Measurements from ENCODE around the gene MDGA2. TPM values are rescaled to one million over a fixed set of nuclear protein-coding genes. Genes with fewer than 3 reads are reported as not detected.

The MDGA2 gene
- total and polyA plus RNA-seq, 8 donors, result 0.14 to 2.9 TPM; not detected in 6

DNA sequence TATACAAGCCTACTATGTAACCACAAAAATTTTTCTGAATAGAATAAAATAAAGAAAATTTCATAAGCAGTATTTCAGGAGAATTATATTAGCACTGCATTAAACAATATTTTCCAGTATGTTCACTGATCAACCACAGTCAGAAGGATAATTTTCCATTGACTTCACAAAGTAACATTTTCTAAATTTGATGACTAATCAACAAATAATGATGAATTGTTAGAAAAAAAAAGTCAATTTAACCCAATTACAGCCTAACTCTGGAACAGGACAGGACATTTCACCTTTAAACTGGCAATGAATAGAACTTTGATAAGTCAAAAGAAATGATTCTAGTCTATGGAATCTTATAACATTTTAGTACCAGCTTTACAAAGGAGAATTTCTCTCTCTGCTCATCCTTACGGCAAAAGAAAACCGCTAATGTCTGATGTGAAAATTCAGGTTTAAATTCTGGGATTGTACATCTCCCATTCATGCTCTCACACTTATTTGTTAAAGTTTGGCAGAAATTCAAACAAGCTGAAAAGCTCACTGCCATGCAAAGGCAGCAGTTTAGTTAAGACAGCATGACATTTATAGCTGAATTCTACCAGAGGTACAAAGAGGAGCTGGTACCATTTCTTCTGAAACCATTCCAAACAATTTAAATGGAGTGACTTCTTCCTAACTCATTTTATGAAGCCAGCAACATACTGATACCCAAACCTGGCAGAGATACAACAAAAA lies 84.5 kb downstream of the MDGA2 start:
- no peaks in the 10 kb centered on the region for H3K36me3 ChIP-seq
- no peak for DNase-seq
- intact Hi-C loops (cut with DNase I; ENCODE audit: low total_unique reads), result no loop called here
- 38 to 43% (median 41%) methylated on average over 2 of the region's 2 CpGs for WGBS, 5 donors
- H3K27me3 ChIP-seq, result no peaks in the 10 kb centered on the region
- H3K9me3 ChIP-seq, result no peaks in the 10 kb centered on the region
- no peak overlapping the region for H3K27ac ChIP-seq
- H3K4me3 ChIP-seq, result no peak overlapping the region
- TF ChIP-seq POLR2A (IDR thresholded peaks at IDR 0.05) (no peak), POLR2AphosphoS5 (IDR thresholded peaks at IDR 0.05) (no peak), EP300 (IDR thresholded peaks at IDR 0.05) (no peak)
- TF ChIP-seq, protein P1, sequence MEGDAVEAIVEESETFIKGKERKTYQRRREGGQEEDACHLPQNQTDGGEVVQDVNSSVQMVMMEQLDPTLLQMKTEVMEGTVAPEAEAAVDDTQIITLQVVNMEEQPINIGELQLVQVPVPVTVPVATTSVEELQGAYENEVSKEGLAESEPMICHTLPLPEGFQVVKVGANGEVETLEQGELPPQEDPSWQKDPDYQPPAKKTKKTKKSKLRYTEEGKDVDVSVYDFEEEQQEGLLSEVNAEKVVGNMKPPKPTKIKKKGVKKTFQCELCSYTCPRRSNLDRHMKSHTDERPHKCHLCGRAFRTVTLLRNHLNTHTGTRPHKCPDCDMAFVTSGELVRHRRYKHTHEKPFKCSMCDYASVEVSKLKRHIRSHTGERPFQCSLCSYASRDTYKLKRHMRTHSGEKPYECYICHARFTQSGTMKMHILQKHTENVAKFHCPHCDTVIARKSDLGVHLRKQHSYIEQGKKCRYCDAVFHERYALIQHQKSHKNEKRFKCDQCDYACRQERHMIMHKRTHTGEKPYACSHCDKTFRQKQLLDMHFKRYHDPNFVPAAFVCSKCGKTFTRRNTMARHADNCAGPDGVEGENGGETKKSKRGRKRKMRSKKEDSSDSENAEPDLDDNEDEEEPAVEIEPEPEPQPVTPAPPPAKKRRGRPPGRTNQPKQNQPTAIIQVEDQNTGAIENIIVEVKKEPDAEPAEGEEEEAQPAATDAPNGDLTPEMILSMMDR (IDR thresholded peaks at IDR 0.05), result no peak
- H3K4me1 ChIP-seq, result no peaks in the 10 kb centered on the region

DNA sequence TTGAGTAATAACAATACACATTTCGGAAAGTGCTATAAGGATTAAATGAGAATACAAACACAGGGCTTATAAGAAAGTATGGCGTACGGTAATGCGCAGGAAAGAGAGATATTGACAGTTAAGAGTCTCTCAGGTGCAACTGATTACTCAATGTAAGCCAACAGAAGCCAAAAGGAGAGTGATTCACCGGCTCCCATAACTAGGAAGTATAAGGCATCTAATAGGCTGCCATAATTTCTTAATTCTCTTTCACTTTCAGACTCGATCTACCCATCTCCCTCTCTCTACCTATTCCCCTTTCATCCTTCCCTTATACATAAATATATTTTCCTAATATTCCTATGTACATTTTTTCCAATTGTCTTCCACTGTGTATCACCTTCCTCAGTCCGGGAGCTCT lies 90.0 kb downstream of the MDGA2 start:
- H3K9me3 ChIP-seq, result no peaks in the 10 kb centered on the region
- H3K36me3 ChIP-seq, result no peaks in the 10 kb centered on the region
- 84 to 86% (median 86%) methylated on average over 7 of the region's 7 CpGs for WGBS, 5 donors
- DNase-seq, result no peak
- TF ChIP-seq POLR2AphosphoS5 (IDR thresholded peaks at IDR 0.05), result no peak
- TF ChIP-seq EP300 (IDR thresholded peaks at IDR 0.05), result no peak
- TF ChIP-seq POLR2A (IDR thresholded peaks at IDR 0.05), result no peak
- TF ChIP-seq, protein P1 (IDR thresholded peaks at IDR 0.05), result no peak
- H3K27me3 ChIP-seq, result no peaks in the 10 kb centered on the region
- H3K4me3 ChIP-seq, result no peak overlapping the region
- no peaks in the 10 kb centered on the region for H3K4me1 ChIP-seq
- no peak overlapping the region for H3K27ac ChIP-seq
- intact Hi-C loops (cut with DNase I; ENCODE audit: low total_unique reads), result no loop called here

DNA sequence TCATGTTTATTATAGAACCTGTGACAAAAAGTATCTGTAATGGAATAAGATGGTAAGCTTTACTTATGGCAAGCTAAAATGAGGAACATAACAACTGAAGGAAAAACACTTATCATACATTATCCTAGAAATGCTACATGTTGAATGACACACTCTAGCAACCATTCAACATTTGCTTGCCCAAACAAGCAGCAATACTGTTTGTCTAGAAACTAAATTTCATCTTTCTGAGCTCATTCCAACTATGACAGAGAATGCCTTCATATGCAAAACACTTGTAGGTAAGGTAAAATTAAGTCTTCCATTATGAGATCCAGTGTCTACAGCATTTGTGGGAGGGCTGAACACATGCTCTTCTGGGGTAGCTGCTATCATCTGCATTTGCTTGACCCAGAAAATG lies 108.1 kb downstream of the MDGA2 start:
- Histone ChIP-seq H3K4me1 (no peaks in the 10 kb centered on the region), H3K36me3 (no peaks in the 10 kb centered on the region), H3K9me3 (peaks cover 0 to 12% (median 0%) of the 10 kb centered on the region in 4 donors), H3K4me3 (no peak overlapping the region), H3K27ac (no peak overlapping the region), H3K27me3 (no peaks in the 10 kb centered on the region)
- DNase-seq, result no peak
- no peak for TF ChIP-seq POLR2A (IDR thresholded peaks at IDR 0.05)
- TF ChIP-seq EP300 (IDR thresholded peaks at IDR 0.05), result no peak
- TF ChIP-seq, protein P1 (IDR thresholded peaks at IDR 0.05), result no peak
- no peak for TF ChIP-seq POLR2AphosphoS5 (IDR thresholded peaks at IDR 0.05)
- intact Hi-C loops (cut with DNase I; ENCODE audit: low total_unique reads), result no loop called here

DNA sequence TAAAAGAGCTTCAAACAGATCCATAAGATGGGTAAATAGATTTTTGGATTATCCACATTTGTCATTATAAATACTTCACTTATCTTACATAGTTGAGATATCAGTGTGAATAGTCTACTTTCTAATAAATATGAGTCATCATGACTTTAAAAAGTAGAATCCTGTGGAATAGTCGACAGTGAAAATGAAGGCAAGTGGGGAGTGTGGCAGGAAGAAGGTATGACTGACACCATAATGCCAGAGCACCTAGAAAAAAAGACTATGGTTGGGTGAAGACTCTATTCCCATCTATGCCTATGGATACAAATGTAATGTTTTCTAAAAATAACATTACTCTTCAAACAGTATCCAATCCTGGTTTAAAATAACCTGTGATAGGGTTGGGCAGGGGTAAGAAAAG lies 117.5 kb downstream of the MDGA2 start:
- Histone ChIP-seq H3K36me3 (no peaks in the 10 kb centered on the region), H3K27me3 (no peaks in the 10 kb centered on the region), H3K4me3 (no peak overlapping the region), H3K9me3 (no peaks in the 10 kb centered on the region), H3K4me1 (no peaks in the 10 kb centered on the region), H3K27ac (no peak overlapping the region)
- TF ChIP-seq POLR2A (IDR thresholded peaks at IDR 0.05) (no peak), POLR2AphosphoS5 (IDR thresholded peaks at IDR 0.05) (no peak), EP300 (IDR thresholded peaks at IDR 0.05) (no peak)
- TF ChIP-seq, protein P1 (IDR thresholded peaks at IDR 0.05), result no peak
- intact Hi-C loops (cut with DNase I; ENCODE audit: low total_unique reads), result no loop called here
- 59 to 79% (median 68%) methylated on average over 1 of the region's 1 CpG for WGBS, 5 donors
- no peak for DNase-seq

Measured in stomach (tissue), 9 donors.